NCI-H1105 treated with DMSO at 0.1 percent for 48 hours (cell line): ENCODE measurements around the gene NOTUM.
"Not testable (repeated sequence)": the region's sequence is repeated elsewhere in the genome, so short reads cannot be mapped to it uniquely, and the experiment has no call there.

Experiments
- DNase-seq: peaks from one replicate; lab custom pipeline; 2025; lab: John Stamatoyannopoulos, UW

The NOTUM gene

DNA sequence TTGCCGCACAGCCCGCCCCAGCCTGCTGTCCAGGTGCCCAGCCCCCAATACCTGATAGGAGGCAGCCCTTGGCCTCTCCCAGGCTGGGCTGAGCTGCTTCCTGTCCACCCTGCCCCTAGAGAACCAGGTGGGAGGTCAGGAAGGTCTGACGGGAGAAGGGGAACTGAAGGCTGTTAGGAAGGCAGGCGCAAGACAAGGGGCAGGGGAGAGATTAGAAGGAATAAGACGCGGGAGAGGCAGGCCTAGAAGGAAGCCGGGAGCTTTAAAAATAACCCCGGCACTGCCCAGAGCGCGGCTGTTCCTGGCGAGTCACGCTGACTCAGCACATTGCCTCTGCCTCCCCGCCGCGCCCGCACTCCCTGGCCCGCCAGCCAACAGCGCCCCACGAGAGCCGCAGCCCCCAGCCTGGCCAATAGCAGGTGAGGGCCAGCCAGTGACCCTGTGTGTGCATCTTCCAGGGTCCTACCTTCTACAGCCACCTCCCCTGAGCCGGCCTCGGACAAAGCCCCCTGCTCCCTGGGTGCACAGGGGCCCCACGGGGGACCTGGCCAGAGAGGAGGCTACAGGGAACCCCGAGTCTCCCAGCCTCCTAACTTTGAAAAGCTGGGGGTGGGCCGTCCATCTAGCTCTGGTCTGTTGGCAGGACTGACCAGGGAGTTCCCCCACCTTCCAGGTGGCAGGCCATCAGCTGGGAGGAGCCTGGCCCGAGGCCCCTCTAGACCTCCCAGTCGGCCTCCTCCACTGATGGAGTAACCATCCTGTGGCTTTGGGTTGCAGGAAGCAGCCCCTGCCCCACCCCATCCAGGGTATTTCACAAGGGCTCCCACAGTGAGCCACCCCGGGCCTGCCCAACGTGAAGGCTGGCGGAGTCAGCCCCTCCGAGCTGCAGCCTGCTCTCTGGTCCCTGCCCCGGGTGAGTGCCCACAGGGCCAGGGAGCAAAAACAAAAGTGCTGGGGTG is 37.4 kb downstream of the NOTUM start:
- no peak for DNase-seq

DNA sequence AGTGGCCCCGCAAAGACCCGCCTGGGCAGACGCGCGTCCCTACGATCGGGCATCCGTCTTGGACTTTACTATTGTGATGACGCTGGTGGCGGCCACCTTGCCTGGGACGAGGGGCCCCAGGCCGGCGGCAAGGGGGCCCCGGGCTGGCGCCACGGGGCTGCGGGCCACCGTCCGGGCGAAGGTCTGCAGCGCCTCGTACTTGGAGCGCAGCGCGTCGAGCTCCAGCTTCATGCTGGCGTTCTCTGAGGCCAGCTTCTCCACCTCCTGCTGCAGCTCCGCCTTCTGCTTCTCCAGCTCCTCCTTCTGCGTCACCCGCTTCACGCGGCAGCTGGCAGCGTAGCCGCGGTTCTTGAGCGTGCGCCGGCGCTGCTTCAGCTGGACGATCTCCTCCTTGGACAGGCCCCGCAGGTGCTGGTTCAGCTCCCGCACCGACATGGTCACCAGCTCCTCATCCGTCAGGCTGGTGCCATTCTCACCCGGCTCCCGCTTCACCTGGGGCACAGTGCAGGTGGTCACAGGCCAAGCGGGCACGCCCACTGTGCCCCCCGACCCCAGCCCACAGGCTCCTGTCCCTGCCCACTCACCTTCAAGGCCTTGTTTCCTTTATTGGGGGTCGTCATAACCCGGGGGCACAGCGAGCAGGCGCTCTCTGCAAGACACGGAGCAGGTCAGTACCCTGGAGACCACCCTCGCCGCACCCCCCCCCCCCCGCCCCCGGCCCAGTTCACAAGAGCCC is 38.3 kb downstream of the NOTUM start:
- no peak for DNase-seq

DNA sequence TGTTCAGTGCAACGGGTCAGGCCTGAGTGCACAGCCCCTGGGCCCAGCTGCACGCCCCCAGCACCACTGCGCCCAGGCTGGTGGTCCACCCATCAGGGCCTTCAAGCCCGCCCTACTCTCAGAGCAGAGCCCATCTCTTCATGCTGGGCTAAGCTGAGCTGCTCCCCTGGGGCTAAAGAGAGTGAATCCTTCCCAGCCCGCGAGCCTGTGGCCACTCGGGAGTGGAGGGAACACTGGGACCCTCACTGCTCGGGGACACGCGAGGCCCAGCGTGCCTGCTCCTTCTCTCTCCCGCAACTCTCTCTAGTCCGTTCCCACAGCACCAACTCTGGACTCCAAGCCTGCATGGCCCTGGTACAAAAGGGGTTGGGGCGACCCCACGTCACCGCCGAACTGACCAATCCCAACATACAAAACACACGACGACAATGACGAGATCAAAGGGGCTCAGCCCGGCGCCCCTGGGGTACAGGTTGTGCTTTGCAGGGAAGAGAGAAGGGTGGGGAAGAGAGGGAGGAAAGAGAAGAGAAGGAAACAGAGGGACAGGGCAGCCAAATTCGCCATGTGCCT is 38.9 kb downstream of the NOTUM start:
- no peak for DNase-seq

DNA sequence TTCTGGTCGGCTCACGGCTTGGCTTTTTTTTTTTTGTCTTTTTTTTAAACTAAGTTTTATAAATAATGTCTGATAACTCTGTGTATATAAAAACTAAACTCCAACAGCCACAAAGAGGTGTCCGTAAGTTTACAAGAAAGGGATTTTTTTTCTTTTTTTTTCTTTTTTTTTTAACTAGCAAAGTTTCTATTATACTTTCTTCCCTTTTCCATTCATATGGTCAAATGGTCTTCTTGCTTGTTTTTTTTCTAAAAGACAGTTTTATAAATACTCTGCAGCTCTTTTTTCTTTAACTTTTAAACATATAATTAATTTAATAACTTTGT is 39.5 kb downstream of the NOTUM start:
- no peak for DNase-seq

DNA sequence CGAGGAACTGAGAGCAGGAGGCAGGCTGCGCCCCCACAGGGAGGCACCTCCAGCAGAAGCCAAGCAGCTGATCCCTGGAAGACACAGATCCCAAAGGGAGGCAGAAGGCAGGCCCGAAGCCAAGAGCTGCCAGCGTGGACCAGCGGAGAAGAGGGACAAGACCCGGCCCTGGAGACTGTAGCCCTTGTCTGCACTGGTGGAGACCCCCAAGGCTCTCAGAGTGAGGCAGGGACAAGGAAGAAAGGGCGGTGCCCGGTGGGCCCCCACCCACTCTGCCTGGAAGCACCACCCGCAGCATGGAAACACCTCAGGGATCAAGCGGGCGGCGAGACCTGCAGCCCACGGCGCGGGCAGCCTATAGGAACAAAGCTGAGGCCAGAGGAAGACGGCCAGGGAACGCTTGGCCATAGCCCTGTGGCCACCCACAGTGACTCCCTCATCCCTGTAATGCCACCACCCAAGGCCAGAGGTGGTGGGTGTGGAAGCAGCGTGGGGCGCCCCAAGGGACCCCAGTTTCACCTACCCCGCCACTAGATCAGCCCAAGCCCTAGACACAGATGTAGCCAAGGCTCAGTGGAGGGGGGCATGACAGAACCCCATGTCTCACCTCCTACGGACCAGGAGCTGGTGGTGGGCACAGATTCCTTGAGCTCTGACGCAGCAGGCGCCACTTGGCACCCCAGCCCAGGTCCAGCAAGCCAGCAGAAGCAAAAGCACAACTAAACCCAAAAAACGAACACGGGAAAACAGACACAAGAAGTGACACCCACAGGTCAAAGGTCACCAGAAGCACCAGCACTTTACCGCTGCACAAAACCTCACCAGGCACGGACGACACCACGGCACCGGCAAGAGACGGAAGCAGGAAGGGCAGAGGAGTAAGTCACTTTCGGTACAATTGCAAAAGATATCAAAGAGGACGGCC is 40.1 kb downstream of the NOTUM start:
- no peak for DNase-seq

DNA sequence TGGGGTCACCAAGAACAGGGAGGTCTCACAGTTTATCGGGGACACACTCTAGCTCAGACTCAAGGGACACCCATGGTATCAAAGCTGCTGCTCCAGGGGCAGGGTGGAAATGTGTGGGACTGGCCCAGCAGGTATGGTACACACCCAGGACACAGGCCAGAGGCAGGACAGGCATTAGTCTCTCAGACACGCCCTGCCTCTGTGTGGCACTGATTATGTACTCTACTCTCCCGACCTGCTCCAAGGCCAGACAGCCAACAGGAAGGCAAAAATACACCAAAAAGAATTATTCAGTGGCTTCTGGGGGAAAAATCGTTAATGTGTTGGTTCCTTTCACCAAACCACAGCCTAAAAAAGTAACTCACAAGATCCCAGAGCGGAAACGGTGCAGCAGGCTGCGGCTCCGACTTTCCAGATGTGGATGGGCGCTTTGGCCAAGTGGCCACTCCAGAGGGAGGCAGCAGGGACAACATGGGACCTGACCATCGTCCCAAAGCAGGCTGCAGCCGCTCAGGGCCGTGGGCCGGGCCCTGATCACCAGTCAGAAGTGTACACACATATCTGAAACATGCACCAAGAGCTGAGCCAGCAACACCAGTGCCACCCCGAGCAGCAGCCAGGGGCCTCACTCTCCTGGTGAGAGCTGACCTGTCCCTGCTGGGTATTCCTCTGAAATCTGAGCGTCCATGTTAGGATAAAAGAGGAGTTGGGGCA is 42.0 kb downstream of the NOTUM start:
- no peak for DNase-seq

DNA sequence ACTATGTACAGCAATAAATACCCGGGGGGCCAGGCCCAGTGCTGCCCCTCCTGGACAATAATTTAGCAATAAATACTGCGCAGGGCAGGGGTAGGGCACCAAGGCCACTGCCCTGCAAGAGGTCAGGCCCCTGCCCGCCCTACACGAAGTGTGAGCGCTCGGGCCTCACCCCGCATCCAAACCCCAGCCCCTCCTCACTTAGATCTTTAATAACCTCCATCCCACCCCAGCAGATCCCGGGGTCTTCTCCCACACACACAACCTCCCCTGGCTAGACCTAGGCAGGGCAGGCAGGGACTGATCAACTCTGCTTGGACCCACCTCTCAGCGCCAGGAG is 42.7 kb downstream of the NOTUM start:
- DNase-seq, result not testable (repeated sequence)

DNA sequence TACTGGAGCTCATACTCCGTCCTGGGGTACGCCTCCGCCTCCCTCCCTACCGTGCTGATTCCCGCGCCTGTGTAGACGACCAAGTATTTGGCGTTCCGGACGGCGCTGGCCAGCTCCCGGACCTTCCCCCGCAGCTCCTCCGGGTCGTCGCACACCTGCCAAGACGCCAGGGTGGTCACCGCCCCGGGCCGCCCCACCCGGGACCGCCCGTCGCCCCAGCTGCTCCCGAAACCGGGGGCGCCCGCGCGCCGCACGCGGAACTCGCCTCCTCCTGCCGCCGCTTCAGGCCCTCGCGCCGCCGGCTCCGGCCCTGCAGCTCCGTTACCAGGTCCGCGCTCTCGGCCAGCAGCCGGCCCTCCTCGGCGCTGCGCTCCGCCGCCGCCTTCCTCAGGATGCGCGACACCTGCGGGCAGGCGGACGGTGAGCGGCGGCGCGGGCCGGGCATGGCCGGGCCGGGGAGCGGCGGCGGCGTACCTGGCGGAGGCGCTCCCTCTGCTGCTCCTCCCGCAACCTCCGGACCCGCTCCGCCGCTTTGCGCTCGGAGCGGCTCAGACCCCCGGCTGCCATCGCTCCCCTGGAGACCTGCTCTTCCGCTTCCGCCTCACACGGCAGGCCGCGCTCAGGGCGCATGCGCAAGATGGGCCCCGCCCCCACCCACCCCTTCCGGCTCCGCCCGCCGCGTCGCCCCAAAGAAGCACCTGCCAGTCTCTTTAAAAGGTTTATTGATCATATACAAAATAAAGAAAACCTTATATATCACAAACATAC is 43.2 kb downstream of the NOTUM start, which contains the start of gene SIRT7:
Gene SIRT7 (minus strand): TSS at position 612 of the 768 bp plus-strand sequence. CDS start 45 bp downstream, at position 567.
- DNase-seq, result peak; percentile 70

DNA sequence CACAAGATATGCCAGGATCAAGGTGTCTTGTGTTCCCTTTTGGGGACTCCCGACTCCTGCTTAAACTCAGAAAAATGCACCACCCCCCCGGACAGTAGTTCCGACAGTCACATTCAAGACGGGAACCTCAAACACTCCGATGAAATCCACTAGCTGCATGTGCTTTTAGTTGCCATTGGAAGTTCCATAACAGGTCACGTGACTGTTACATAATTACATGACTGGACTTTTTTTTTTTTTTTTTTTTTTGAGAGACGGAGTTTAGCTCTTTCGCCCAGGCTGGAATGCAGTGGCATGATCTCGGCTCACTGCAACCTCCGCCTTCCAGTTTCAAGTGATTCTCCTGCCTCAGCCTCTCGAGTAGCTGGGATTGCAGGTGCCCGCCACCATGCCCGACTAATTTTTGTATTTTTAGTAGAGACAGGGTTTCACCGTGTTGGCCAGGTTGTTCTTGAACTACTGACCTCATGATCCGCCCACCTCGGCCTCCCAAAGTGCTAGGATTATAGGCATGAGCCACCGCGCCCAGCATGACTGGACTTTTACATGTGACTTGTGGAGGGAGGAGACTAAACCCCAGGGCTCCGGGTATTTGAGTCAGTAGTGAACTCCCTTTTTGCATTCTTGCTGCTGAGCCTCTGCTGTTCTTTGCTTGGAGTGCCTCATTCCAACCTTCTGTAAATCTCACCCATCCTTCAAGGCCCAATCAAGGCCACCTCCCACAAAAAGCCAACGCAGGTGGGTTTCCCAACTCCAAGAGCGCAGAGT is 44.6 kb downstream of the NOTUM start:
- no peak for DNase-seq

DNA sequence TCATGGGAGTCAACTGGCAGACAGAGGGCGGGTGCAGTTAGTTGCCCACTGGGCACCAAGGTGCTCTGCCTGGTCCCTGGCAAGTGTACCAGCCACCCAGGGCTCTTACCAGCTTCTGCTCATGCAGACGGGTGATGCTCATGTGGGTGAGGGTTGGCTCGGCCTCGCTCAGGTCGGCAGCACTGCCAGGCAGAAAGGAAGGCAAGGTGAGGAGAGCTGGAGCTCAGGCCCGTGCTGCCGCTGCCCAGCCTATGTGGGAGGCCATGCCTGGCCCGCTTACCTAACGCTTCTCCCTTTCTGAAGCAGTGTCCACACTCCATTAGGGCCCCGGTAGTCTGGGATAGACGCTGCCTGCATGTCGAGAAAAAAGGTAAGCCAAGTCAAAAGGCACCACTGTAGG is 45.7 kb downstream of the NOTUM start:
- DNase-seq, result no peak

DNA sequence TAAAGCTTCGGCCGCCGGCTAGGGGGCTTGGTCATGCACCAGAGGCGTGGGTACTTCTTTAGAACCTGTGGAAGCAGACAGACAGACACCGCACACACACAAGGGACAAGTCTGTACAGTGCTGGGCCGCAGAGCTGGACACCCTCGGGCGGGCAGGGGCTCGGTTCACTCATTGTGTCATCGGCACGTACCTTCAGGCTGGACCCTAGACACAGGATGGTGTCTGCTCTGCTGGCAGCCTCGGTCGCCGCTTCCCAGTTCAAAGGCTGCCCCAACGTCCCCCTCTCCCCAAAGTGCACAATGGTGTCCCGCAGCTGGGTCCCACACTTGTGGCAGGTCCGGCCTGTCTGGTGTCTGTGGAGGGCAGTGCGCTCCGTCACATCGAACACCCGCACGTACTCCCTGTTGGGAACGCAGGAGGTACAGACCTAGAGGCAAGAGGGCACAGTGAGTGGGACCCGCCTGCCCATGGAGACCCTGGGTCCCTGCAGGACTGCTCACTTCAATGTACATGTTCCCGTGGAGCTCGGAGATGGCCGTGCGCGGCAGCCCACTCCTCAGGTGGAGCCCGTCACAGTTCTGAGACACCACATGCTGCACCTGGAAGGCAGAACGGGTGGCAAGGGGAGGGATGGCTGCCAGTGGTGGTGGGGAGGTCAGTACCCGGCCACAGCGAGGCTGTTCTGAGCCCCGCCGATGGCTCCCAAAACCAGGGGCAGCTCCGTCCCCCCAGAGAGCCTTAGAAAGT is 46.7 kb downstream of the NOTUM start:
- DNase-seq, result no peak

DNA sequence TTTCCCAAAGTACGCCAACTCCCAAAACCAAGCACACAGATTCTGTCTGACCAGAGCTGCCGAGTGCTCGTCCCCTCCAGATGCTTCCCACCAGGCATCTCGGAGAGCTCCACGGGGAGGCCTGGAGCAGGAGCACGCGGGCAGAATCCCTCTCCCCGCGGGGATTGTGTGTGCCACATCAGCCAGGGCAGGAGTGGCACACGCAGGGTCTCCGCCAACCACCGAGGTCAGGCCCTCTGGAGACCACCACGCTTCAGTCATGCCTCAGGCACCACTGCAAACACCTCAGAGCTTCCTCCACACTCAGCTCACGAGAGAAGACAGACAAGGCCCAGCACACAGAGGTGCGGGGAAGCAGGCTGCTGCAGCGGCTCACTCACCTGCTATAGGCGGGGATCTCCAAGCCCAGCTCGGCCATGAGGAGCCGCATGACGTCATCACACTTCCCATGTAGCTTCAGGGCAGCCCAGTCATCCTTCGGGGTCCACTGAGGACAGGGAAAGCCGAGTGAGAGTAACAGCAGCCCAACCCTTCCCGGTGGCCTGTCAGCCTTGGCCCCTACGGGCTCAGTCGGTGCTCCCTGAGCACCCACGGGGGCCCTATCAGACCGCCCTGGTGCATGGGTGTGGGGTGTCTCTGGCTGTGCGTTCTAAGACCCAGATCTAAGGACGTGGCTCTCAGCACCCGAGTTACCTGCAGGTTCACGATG is 47.4 kb downstream of the NOTUM start:
- DNase-seq, result no peak

DNA sequence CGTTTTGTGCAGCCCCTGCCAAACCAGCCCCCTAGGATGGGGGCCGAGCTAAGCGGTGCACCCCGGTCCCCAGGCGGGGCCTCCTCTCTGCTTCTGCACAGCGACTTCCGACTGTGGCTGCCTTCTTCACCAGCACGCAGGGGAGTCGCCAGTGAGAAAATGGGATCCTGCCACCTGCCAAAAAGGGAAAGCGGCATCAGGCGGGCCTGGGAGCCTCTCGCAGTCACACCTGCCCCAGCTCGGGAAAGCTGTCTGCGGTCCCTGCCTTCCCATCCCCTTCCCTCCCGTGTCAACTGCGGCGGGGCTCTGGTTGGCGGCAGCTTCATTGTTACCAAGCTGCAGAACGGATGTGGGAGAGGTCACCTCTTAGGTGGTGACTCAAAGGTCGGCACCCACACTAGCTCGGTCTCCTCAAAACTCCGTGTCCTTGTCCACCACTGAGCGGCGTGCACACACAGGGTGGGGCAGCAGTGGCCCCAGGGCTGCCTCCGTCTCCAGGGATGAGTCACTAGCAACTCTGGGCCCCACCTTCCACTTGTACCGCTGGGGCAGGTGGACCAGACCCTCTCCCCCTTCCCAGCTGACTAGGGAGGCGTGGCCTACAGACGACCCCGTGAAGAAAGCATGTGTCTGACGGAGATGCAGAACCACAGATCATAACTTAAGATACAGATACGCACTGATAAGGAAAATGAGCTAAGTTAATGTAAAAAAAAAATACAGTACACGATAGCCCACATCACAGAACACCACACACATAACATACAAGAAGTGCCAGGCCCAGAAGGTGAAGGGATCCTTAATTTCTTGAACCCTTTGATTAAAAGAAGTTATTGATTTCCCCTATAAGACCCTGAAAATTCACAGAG is 48.3 kb downstream of the NOTUM start:
- no peak for DNase-seq

DNA sequence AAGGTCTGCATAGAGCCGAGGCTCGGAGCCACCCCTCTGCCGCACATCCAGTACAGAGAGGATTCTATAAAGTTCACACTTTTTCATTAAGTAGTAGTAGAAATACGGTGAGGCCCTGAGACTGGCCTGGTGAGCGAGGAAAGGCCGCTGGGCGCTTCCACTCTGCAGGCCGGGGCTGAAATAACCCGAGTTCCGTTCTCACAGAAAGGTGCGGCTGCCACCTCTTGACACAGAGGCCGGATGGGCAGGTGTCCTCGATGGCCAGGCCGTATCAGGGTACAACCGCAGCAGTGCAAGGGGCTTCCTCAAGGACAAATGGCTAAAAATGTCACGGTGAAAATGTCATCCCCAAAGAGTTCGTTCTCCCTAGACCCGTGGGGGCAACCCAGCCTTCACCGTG is 49.0 kb downstream of the NOTUM start:
- DNase-seq, result no peak

DNA sequence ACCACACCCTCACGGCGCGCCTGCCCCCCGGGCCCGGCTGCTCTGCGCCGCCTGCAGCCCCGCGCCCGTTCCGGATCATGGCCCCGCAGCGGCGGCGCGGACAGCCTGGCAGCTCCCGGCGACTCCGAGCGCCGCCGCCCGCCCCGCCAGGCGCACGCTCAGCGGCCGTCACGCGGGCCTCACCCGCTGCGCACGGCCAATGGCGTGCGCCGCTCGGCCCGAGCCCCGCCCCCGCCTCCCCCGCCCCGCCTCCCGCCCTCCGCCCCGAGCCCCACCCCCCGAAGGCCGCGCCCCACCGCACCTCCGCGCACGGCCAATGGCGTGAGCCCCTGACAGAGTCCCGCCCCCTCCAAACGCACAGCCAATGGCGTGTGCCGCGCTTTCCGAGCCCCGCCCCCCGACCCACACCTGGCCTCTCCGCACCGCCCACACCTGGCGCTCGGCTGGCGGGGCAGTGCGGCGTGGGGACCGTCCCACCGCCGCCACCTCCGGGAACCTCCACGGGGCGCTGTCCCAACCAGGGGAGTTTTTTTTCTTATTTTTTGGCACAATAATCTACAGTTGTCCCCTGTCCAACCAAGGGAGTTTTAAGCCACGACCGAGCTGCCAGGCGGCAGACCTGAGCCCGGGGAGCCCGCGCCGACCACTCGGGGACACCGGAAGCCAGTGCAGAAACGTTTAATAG is 49.6 kb downstream of the NOTUM start, which contains the start of gene PCYT2:
Gene PCYT2 (minus strand): TSS at position 123 of the 685 bp plus-strand sequence. CDS start 44 bp downstream, at position 79.
- peak; percentile 81 for DNase-seq

DNA sequence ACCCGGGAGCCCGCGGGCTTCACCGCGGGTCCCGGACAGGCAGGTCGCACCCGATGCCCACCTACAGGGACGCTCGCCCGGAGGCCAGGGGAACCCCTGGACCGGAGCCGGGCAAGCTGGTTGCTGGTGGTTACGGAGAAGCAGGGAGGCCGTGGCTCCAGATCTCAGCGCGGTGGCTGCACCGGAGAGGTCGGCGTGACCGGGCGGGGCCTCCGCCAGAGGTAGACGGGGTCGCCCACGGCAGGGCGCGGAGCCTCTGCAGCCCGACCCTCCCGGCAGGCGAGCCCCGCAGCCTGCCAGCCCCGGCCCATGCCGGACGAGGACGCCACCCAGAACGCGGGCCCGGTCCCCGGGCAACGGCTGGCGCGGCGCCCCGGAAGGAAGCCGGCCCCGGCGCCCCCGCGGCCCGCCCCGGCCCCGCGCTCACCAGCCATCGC is 50.1 kb downstream of the NOTUM start:
- DNase-seq, result no peak
